Measurements from ENCODE around the gene CBFA2T3.

DNA sequence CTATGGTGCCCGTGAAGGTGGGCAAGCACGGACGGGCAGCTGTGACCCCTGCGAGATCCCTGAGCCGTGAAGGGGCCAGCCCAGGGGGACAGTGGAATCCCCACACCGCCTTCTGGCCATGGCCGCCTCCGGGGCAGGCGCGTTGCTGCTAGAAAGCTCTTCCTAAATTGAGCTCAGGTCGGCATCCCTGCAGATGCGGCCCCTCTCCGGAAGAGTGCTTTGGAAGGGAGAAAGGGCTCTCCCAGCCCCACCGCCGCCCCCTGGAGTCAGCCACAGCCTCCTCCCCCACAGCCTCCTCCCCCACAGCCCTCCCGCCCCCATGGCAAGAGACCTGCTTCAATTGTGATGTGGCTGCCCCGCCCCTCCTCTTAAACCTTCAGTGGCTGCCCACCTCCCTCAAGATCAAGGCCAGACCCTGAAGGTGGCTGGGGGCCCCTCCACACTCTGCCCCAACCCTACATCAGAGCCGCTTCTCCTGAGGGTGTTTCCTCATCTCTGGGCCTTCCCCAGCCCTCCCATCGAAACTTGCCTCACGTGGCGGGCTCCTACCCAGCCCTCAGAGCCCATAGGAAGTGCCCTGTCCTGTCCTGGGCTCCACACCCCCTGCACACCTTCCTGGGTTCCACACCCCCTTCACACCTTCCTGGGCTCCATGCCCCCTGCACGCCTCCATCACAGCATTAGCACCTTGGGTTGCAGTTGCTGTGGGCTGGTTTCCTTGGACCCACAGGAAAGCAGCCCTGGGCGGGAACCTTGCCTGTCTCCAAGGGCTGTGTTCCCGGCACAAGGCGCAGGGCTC, 5.5 kb upstream of the CBFA2T3 start:
- TF ChIP-seq, protein P1, sequence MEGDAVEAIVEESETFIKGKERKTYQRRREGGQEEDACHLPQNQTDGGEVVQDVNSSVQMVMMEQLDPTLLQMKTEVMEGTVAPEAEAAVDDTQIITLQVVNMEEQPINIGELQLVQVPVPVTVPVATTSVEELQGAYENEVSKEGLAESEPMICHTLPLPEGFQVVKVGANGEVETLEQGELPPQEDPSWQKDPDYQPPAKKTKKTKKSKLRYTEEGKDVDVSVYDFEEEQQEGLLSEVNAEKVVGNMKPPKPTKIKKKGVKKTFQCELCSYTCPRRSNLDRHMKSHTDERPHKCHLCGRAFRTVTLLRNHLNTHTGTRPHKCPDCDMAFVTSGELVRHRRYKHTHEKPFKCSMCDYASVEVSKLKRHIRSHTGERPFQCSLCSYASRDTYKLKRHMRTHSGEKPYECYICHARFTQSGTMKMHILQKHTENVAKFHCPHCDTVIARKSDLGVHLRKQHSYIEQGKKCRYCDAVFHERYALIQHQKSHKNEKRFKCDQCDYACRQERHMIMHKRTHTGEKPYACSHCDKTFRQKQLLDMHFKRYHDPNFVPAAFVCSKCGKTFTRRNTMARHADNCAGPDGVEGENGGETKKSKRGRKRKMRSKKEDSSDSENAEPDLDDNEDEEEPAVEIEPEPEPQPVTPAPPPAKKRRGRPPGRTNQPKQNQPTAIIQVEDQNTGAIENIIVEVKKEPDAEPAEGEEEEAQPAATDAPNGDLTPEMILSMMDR (IDR thresholded peaks at IDR 0.05) = no peak
- TF ChIP-seq POLR2A (IDR thresholded peaks at IDR 0.05) (no peak), EP300 (IDR thresholded peaks at IDR 0.05) (no peak)

All from tibial nerve (tissue), 4 donors.